ENCODE results near the gene ARID1B. TPM values are rescaled to one million over a fixed set of nuclear protein-coding genes. Genes with fewer than 3 reads are reported as not detected.

Gene ARID1B
- polyA plus RNA-seq, 1 experiment: 19.2 TPM

DNA sequence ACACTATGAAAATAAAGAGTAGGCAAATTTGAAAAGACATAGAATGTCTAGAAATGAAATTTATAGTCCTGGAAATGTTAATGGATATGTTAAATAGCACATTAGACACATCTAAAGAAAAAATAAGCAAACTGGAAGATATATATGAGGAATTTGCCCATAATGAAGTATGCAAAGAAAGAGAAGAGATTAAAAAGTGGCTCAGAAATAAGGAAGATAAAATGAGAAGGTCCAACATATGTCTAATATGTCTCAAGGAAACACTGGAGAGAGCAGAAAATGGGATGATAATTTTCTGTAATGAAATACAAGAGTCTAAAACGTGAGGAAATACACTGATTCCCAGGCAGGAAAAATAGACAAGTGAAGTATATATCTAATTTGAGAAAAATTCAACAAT is 36.6 kb upstream of the ARID1B start:
- peaks cover 2% of the 10 kb centered on the region; the same call in 1 of the 2 replicates for H3K9me3 ChIP-seq (ENCODE audit: control insufficient read depth, insufficient read depth, low read length)
- H3K27ac ChIP-seq (ENCODE audit: low read depth, low read length): no peak overlapping the region
- TF ChIP-seq, protein P1, sequence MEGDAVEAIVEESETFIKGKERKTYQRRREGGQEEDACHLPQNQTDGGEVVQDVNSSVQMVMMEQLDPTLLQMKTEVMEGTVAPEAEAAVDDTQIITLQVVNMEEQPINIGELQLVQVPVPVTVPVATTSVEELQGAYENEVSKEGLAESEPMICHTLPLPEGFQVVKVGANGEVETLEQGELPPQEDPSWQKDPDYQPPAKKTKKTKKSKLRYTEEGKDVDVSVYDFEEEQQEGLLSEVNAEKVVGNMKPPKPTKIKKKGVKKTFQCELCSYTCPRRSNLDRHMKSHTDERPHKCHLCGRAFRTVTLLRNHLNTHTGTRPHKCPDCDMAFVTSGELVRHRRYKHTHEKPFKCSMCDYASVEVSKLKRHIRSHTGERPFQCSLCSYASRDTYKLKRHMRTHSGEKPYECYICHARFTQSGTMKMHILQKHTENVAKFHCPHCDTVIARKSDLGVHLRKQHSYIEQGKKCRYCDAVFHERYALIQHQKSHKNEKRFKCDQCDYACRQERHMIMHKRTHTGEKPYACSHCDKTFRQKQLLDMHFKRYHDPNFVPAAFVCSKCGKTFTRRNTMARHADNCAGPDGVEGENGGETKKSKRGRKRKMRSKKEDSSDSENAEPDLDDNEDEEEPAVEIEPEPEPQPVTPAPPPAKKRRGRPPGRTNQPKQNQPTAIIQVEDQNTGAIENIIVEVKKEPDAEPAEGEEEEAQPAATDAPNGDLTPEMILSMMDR (IDR thresholded peaks at IDR 0.05; ENCODE audit: low read depth, low read length): no peak
- no peaks in the 10 kb centered on the region for H3K27me3 ChIP-seq (ENCODE audit: control insufficient read depth, insufficient read depth, low read length)
- DNase-seq (ENCODE audit: low read depth, low spot score): no peak
- ChIA-PET POLR2A (no interaction called here), CTCF (no interaction called here)
- H3K4me3 ChIP-seq (ENCODE audit: low read depth, low read length): no peak overlapping the region

DNA sequence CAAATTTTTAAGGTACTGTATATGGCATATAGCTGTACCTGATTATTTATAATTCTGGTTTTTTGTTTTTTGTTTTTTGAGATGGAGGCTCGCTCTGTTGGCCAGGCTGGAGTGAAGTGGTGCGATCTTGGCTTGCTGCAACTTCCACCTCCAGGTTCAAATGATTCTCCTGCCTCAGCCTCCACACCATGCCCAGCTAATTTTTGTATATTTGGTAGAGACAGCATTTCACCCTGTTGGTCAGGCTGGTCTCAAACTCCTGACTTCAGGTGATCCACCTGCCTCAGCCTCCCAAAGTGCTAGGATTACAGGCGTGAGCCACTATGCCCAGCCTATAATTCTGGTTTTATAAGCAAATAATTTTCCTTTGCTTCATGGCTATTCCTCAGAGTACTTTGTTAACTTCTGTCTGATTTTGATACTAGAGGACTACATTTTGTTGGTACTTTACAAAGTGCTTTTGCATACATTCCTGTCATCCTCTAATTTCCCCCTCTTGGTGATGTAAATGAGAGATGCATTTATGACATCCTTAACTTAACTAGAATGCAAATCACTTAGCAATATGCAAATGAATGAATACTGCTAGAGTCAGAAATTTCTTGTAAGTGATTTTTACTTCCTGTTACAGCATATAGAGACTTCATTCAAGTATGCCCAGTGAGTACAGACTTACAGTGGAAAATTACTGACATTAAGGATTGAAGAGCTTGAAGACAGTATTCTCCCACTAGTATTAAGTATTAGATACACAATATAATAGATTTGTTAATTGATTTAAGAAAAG is 35.7 kb upstream of the ARID1B start:
- peaks cover 2% of the 10 kb centered on the region; the same call in 1 of the 2 replicates for H3K9me3 ChIP-seq (ENCODE audit: control insufficient read depth, insufficient read depth, low read length)
- TF ChIP-seq, protein P1 (IDR thresholded peaks at IDR 0.05; ENCODE audit: low read depth, low read length): no peak
- ChIA-PET POLR2A (no interaction called here), CTCF (interaction anchor here (0.6 to 1.0 kb wide), 2 partner anchors 34 to 433 kb away, joined by 3 read pairs; no protein-coding TSS in a partner anchor)
- no peak overlapping the region for H3K4me3 ChIP-seq (ENCODE audit: low read depth, low read length)
- H3K27ac ChIP-seq (ENCODE audit: low read depth, low read length): no peak overlapping the region
- DNase-seq (ENCODE audit: low read depth, low spot score): no peak
- peaks cover under 1% of the 10 kb centered on the region for H3K27me3 ChIP-seq (ENCODE audit: control insufficient read depth, insufficient read depth, low read length)

GRCh38 chr6:156747715-156748114 is 29.5 kb upstream of the ARID1B start:
- no peak overlapping the region for H3K27ac ChIP-seq (ENCODE audit: low read depth, low read length)
- TF ChIP-seq, protein P1 (IDR thresholded peaks at IDR 0.05; ENCODE audit: low read depth, low read length): no peak
- ChIA-PET POLR2A (no interaction called here), CTCF (no interaction called here)
- DNase-seq (ENCODE audit: low read depth, low spot score): no peak
- H3K4me3 ChIP-seq (ENCODE audit: low read depth, low read length): no peak overlapping the region
- no peaks in the 10 kb centered on the region for H3K9me3 ChIP-seq (ENCODE audit: control insufficient read depth, insufficient read depth, low read length)
- H3K27me3 ChIP-seq (ENCODE audit: control insufficient read depth, insufficient read depth, low read length): peaks cover 4% of the 10 kb centered on the region

- no peak for DNase-seq (ENCODE audit: low read depth, low spot score)
- Histone ChIP-seq H3K27me3 (ENCODE audit: control insufficient read depth, insufficient read depth, low read length) (peaks cover 4% of the 10 kb centered on the region), H3K9me3 (ENCODE audit: control insufficient read depth, insufficient read depth, low read length) (no peaks in the 10 kb centered on the region), H3K4me3 (ENCODE audit: low read depth, low read length) (no peak overlapping the region), H3K27ac (ENCODE audit: low read depth, low read length) (no peak overlapping the region)
- TF ChIP-seq, protein P1 (IDR thresholded peaks at IDR 0.05; ENCODE audit: low read depth, low read length): no peak
- CTCF ChIA-PET: no interaction called here
- POLR2A ChIA-PET: no interaction called here
These were observed 28.7 kb upstream of the ARID1B start for GRCh38 chr6:156748504-156748903.

DNA sequence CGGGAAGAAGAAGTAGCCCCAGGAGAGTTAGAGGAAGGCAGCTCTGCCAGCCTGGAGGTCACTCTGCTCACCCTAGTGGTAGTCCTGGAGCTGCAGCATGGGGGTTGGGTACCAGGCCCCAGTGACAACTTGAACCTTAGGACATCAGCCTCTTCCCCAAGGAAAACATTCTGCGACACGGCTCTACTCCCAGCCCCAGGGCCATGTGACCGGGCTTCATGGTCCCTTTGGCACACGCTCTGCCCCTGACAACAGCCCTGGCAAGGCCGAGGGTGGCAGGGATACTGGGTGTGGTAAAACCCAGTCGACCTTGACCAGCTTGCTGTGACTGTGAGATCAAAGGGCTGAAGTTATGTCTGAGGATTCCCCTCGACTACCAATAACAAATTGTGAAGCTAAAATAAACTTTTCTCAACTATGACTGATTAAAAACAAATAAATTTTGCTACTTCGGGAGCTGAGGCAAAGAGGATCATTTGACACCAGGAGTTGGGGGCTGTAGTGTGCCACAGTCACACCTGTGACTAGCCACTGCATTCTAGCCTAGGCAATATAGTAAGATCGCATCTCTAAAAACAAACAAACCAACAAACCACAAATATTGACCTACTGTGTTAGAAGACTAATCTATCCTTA is 24.4 kb upstream of the ARID1B start:
- no peak for DNase-seq (ENCODE audit: low read depth, low spot score)
- Histone ChIP-seq H3K4me3 (ENCODE audit: low read depth, low read length) (no peak overlapping the region), H3K27me3 (ENCODE audit: control insufficient read depth, insufficient read depth, low read length) (no peaks in the 10 kb centered on the region), H3K27ac (ENCODE audit: low read depth, low read length) (no peak overlapping the region), H3K9me3 (ENCODE audit: control insufficient read depth, insufficient read depth, low read length) (no peaks in the 10 kb centered on the region)
- TF ChIP-seq, protein P1 (IDR thresholded peaks at IDR 0.05; ENCODE audit: low read depth, low read length): no peak
- ChIA-PET POLR2A (no interaction called here), CTCF (no interaction called here)

Data from AG04450 (cell line).